Measurements from ENCODE around the gene PROB1.
A peak's percentile ranks its signal among the peaks of the same experiment; 100 is the strongest.
"Not testable (repeated sequence)": the region's sequence is repeated elsewhere in the genome, so short reads cannot be mapped to it uniquely, and the experiment has no call there.

Gene PROB1

GRCh38 chr5:139419226-139420192, 24.6 kb upstream of the PROB1 start:
- Mint-ChIP-seq H3K27ac (peak overlapping the region; percentile 42), H3K36me3 (peaks cover 18% of the 10 kb centered on the region), H3K9me3 (no peaks in the 10 kb centered on the region), H3K4me1 (peaks cover 4% of the 10 kb centered on the region), H3K4me3 (no peak overlapping the region), H3K27me3 (no peaks in the 10 kb centered on the region)
- no peak for ATAC-seq (ENCODE audit: low read depth)
- DNase-seq (ENCODE audit: low spot score in 2 of 2), result no peak

- no peaks in the 10 kb centered on the region for H3K9me3 Mint-ChIP-seq
- DNase-seq (ENCODE audit: low spot score in 2 of 2) (no peak), ATAC-seq (ENCODE audit: low read depth) (no peak)
- no peak overlapping the region for H3K27ac Mint-ChIP-seq
- H3K4me1 Mint-ChIP-seq, result peaks cover 4% of the 10 kb centered on the region
- peaks cover 18% of the 10 kb centered on the region for H3K36me3 Mint-ChIP-seq
- no peak overlapping the region for H3K4me3 Mint-ChIP-seq
- no peaks in the 10 kb centered on the region for H3K27me3 Mint-ChIP-seq
These were observed 23.9 kb upstream of the PROB1 start for GRCh38 chr5:139418793-139419192.

- no peak for DNase-seq (ENCODE audit: low spot score in 2 of 2)
- H3K4me1 Mint-ChIP-seq, result peaks cover under 1% of the 10 kb centered on the region
- H3K27me3 Mint-ChIP-seq, result no peaks in the 10 kb centered on the region
- no peak overlapping the region for H3K27ac Mint-ChIP-seq
- no peaks in the 10 kb centered on the region for H3K9me3 Mint-ChIP-seq
- ATAC-seq (ENCODE audit: low read depth), result no peak
- no peak overlapping the region for H3K4me3 Mint-ChIP-seq
- peaks cover 15% of the 10 kb centered on the region for H3K36me3 Mint-ChIP-seq
These were observed 22.3 kb upstream of the PROB1 start for GRCh38 chr5:139417214-139417613.

- DNase-seq (ENCODE audit: low spot score in 2 of 2) (no peak), ATAC-seq (ENCODE audit: low read depth) (no peak)
- Mint-ChIP-seq H3K27ac (no peak overlapping the region), H3K9me3 (no peaks in the 10 kb centered on the region), H3K27me3 (no peaks in the 10 kb centered on the region), H3K4me1 (no peaks in the 10 kb centered on the region), H3K36me3 (peaks cover 14% of the 10 kb centered on the region), H3K4me3 (no peak overlapping the region)
These were observed 21.7 kb upstream of the PROB1 start for GRCh38 chr5:139416651-139417050.

- Mint-ChIP-seq H3K27me3 (no peaks in the 10 kb centered on the region), H3K4me3 (no peak overlapping the region), H3K36me3 (peaks cover 13% of the 10 kb centered on the region), H3K9me3 (no peaks in the 10 kb centered on the region), H3K4me1 (no peaks in the 10 kb centered on the region), H3K27ac (no peak overlapping the region)
- no peak for ATAC-seq (ENCODE audit: low read depth)
- no peak for DNase-seq (ENCODE audit: low spot score in 2 of 2)
These were observed 21.0 kb upstream of the PROB1 start for GRCh38 chr5:139415869-139416268.

- Mint-ChIP-seq H3K27ac (no peak overlapping the region), H3K9me3 (no peaks in the 10 kb centered on the region), H3K27me3 (no peaks in the 10 kb centered on the region), H3K36me3 (peaks cover 12% of the 10 kb centered on the region), H3K4me3 (no peak overlapping the region), H3K4me1 (no peaks in the 10 kb centered on the region)
- DNase-seq (ENCODE audit: low spot score in 2 of 2), result no peak
- ATAC-seq (ENCODE audit: low read depth), result no peak
These were observed 20.4 kb upstream of the PROB1 start for GRCh38 chr5:139415221-139415861.

GRCh38 chr5:139414581-139415130, 19.8 kb upstream of the PROB1 start:
- H3K27ac Mint-ChIP-seq, result no peak overlapping the region
- no peaks in the 10 kb centered on the region for H3K4me1 Mint-ChIP-seq
- DNase-seq (ENCODE audit: low spot score in 2 of 2) (no peak), ATAC-seq (ENCODE audit: low read depth) (no peak)
- H3K36me3 Mint-ChIP-seq, result peaks cover 9% of the 10 kb centered on the region
- H3K9me3 Mint-ChIP-seq, result no peaks in the 10 kb centered on the region
- no peaks in the 10 kb centered on the region for H3K27me3 Mint-ChIP-seq
- no peak overlapping the region for H3K4me3 Mint-ChIP-seq

- Mint-ChIP-seq H3K4me1 (no peaks in the 10 kb centered on the region), H3K27me3 (no peaks in the 10 kb centered on the region), H3K27ac (no peak overlapping the region), H3K9me3 (no peaks in the 10 kb centered on the region), H3K36me3 (peaks cover 5% of the 10 kb centered on the region), H3K4me3 (no peak overlapping the region)
- DNase-seq (ENCODE audit: low spot score in 2 of 2), result no peak
- no peak for ATAC-seq (ENCODE audit: low read depth)
These were observed 19.1 kb upstream of the PROB1 start for GRCh38 chr5:139413963-139414362.

GRCh38 chr5:139413153-139413552, 18.2 kb upstream of the PROB1 start:
- DNase-seq (ENCODE audit: low spot score in 2 of 2), result no peak
- no peaks in the 10 kb centered on the region for H3K4me1 Mint-ChIP-seq

GRCh38 chr5:139410993-139411828, 16.3 kb upstream of the PROB1 start:
- ATAC-seq (ENCODE audit: low read depth) (no peak), DNase-seq (ENCODE audit: low spot score in 2 of 2) (no peak)
- Mint-ChIP-seq H3K27ac (no peak overlapping the region), H3K4me3 (no peak overlapping the region), H3K4me1 (peaks cover 11% of the 10 kb centered on the region), H3K36me3 (no peaks in the 10 kb centered on the region), H3K9me3 (no peaks in the 10 kb centered on the region), H3K27me3 (no peaks in the 10 kb centered on the region)

More at GRCh38 chr5:139413153-139413552, 18.2 kb upstream of the PROB1 start:
- Mint-ChIP-seq H3K27ac (no peak overlapping the region), H3K4me3 (no peak overlapping the region), H3K36me3 (no peaks in the 10 kb centered on the region), H3K27me3 (no peaks in the 10 kb centered on the region), H3K9me3 (no peaks in the 10 kb centered on the region)
- ATAC-seq (ENCODE audit: low read depth), result no peak

GRCh38 chr5:139410121-139410992, 15.5 kb upstream of the PROB1 start:
- H3K9me3 Mint-ChIP-seq, result no peaks in the 10 kb centered on the region
- no peak overlapping the region for H3K27ac Mint-ChIP-seq
- H3K27me3 Mint-ChIP-seq, result no peaks in the 10 kb centered on the region
- H3K4me1 Mint-ChIP-seq, result peaks cover 11% of the 10 kb centered on the region
- no peaks in the 10 kb centered on the region for H3K36me3 Mint-ChIP-seq
- no peak overlapping the region for H3K4me3 Mint-ChIP-seq
- no peak for DNase-seq (ENCODE audit: low spot score in 2 of 2)
- no peak for ATAC-seq (ENCODE audit: low read depth)

- H3K27ac Mint-ChIP-seq; H3K4me3 Mint-ChIP-seq; H3K36me3 Mint-ChIP-seq; DNase-seq (ENCODE audit: low spot score in 2 of 2); H3K27me3 Mint-ChIP-seq; H3K9me3 Mint-ChIP-seq; ATAC-seq (ENCODE audit: low read depth): not testable (repeated sequence)
- peaks cover 15% of the 10 kb centered on the region for H3K4me1 Mint-ChIP-seq
These were observed 14.2 kb upstream of the PROB1 start for GRCh38 chr5:139409116-139409515.

GRCh38 chr5:139408191-139408590, 13.3 kb upstream of the PROB1 start:
- Mint-ChIP-seq H3K27ac (peak overlapping the region; percentile 82), H3K36me3 (no peaks in the 10 kb centered on the region), H3K4me3 (no peak overlapping the region), H3K27me3 (no peaks in the 10 kb centered on the region), H3K9me3 (no peaks in the 10 kb centered on the region), H3K4me1 (peaks cover 20% of the 10 kb centered on the region)
- ATAC-seq (ENCODE audit: low read depth) (no peak), DNase-seq (ENCODE audit: low spot score in 2 of 2) (no peak)

All from memory B cell (primary cell).